ENCODE data around the gene BMP8A. TPM values are rescaled to one million over a fixed set of nuclear protein-coding genes. Genes with fewer than 3 reads are reported as not detected.
"Not testable (repeated sequence)": the region's sequence is repeated elsewhere in the genome, so short reads cannot be mapped to it uniquely, and the experiment has no call there.

Gene BMP8A
- total RNA-seq, 2 experiments from 2014 or later, result not detected

DNA sequence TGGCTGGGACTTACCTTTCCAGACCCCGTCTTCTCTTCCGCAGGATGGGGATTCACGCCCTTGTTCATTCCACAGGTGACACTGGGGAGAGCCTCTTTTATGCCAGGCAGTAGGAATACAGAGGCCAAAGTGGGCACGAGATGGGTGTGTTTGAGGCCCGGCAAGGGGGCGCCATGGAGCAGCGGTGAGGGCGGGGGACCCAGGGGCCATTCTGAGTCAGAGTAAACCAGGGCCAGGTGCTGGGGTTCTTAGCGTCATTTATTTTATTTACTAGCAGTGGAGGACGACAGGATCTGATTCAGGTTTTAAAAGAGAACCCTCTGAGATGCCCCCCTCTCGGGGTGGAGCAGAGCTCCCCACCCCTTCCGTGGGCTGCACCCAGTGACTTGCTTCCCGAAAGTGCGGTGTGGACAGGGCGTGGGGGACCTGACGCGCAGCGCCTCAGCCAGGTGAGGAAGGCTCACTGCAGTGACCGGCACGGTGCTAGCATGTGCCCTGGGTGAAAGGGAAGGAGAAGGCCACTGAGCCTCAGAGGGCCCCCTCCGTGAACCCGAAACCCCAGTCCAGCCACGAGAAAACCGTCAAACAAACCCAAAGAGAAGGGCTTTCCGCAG lies 20.9 kb downstream of the BMP8A start:
- H3K4me3 Mint-ChIP-seq; intact Hi-C loops (cut with micrococcal nuclease); H3K9me3 Mint-ChIP-seq; H3K27me3 Mint-ChIP-seq (ENCODE audit: low read depth); H3K27ac Mint-ChIP-seq; DNase-seq; H3K4me1 Mint-ChIP-seq (ENCODE audit: low read depth); H3K36me3 Mint-ChIP-seq (ENCODE audit: low read depth); CTCF ChIA-PET: not testable (repeated sequence)

DNA sequence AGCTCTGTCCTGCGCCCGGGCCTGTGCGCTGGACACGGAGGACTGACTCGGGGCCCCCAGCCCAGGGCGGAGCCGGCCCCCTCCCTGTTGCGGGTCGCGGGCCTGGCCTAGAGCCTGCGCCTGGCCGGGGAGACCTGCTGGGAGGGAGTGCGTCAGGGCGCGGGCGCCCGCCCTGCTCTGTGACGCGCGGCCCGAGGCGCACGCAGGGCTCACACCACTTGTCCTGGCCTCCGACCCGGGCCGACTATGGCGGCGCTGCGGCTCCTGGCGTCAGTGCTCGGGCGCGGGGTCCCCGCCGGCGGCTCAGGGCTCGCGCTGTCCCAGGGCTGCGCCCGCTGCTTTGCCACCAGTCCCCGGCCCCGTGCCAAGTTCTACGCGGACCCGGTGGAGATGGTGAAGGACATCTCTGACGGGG lies 23.3 kb downstream of the BMP8A start:
- H3K9me3 Mint-ChIP-seq; CTCF ChIA-PET; H3K36me3 Mint-ChIP-seq (ENCODE audit: low read depth); H3K27ac Mint-ChIP-seq; intact Hi-C loops (cut with micrococcal nuclease); H3K27me3 Mint-ChIP-seq (ENCODE audit: low read depth); DNase-seq; H3K4me3 Mint-ChIP-seq; H3K4me1 Mint-ChIP-seq (ENCODE audit: low read depth): not testable (repeated sequence)

DNA sequence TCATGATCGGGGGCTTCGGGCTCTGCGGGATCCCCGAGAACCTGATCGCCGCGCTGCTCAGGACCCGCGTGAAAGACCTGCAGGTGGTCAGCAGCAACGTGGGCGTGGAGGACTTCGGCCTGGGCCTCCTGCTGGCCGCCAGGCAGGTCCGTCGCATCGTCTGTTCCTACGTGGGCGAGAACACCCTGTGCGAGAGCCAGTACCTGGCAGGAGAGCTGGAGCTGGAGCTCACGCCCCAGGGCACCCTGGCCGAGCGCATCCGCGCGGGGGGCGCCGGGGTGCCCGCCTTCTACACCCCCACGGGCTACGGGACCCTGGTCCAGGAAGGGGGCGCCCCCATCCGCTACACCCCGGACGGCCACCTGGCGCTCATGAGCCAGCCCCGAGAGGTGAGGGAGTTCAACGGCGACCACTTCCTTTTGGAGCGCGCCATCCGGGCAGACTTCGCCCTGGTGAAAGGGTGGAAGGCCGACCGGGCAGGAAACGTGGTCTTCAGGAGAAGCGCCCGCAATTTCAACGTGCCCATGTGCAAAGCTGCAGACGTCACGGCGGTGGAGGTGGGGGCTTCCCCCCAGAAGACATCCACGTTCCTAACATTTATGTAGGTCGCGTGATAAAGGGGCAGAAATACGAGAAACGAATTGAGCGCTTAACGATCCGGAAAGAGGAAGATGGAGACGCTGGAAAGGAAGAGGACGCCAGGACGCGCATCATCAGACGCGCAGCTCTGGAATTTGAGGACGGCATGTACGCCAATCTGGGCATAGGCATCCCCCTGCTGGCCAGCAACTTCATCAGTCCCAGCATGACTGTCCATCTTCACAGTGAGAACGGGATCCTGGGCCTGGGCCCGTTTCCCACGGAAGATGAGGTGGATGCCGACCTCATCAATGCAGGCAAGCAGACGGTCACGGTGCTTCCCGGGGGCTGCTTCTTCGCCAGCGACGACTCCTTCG lies 24.0 kb downstream of the BMP8A start:
- H3K4me3 Mint-ChIP-seq, result peak overlapping the region; percentile 72
- H3K9me3 Mint-ChIP-seq; intact Hi-C loops (cut with micrococcal nuclease); H3K27ac Mint-ChIP-seq; CTCF ChIA-PET; H3K27me3 Mint-ChIP-seq (ENCODE audit: low read depth); H3K36me3 Mint-ChIP-seq (ENCODE audit: low read depth); H3K4me1 Mint-ChIP-seq (ENCODE audit: low read depth): not testable (repeated sequence)
- peak; percentile 51 for DNase-seq

DNA sequence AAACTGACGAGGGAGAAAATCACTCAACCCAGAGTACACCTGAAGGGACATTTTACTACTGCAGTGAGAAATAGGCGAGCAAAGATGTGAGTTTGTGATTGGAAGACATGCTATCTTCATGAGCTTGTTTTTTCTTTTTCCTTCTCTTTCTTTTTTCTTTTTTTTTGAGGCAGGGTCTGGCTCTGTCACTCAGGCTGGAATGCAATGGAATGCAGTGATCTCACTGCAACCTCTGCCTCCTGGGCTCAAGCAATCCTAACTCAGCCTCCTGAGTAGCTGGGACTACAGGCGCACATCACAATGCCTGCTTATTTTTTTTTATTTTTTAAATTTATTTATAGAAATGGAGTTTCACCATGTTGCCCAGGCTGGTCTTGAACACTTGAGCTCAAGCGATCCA lies 25.4 kb downstream of the BMP8A start:
- DNase-seq; H3K9me3 Mint-ChIP-seq; H3K4me1 Mint-ChIP-seq (ENCODE audit: low read depth); H3K4me3 Mint-ChIP-seq; H3K27ac Mint-ChIP-seq; H3K27me3 Mint-ChIP-seq (ENCODE audit: low read depth); H3K36me3 Mint-ChIP-seq (ENCODE audit: low read depth); intact Hi-C loops (cut with micrococcal nuclease): not testable (repeated sequence)
- CTCF ChIA-PET, result interaction anchor here (0.6 kb wide), 2 partner anchors 56 to 424 kb away, joined by 3 read pairs; no protein-coding TSS in a partner anchor

DNA sequence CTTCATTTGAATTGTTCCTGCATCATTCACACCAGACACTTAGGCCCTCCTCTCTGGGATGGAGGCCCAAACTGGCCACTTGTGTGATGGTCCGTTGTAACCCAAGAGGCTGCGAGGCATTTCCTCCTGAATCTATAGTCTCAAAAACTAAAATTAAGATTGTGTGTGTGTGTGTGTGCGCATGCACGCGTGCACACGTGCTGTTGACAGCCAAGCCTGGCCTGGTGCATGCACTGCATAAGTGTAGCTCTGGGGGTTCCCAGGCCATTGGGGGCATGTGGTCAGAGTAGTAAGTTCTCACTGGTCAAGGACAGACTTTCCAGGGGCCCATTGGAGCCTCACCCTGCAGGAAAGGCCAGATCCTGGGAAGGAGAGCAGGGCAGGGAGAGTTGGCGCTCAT lies 26.5 kb downstream of the BMP8A start:
- H3K9me3 Mint-ChIP-seq; CTCF ChIA-PET; H3K4me1 Mint-ChIP-seq (ENCODE audit: low read depth); H3K27ac Mint-ChIP-seq; intact Hi-C loops (cut with micrococcal nuclease); H3K36me3 Mint-ChIP-seq (ENCODE audit: low read depth); H3K27me3 Mint-ChIP-seq (ENCODE audit: low read depth); H3K4me3 Mint-ChIP-seq; DNase-seq: not testable (repeated sequence)

DNA sequence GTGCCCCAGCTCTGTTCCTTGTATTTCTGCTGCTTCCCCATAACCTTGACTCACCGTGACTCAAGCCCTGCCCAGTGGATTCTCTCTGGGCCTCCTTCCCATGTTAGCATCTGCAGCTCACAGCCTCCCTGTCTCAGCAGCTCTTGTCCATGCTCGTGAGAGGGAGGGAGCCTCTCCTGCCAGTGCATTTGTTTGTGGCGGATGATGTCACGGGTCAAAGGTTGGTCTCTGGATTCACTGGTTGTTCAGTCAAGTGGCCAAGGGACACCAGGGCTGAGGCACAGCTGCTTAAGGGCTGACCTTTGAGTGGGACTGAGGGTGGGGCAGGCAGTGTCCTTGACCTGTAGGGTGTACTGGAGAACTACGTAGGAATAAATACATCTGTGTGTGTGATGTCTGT lies 27.9 kb downstream of the BMP8A start:
- H3K4me3 Mint-ChIP-seq; H3K27me3 Mint-ChIP-seq (ENCODE audit: low read depth); intact Hi-C loops (cut with micrococcal nuclease); H3K27ac Mint-ChIP-seq; DNase-seq; CTCF ChIA-PET; H3K9me3 Mint-ChIP-seq; H3K4me1 Mint-ChIP-seq (ENCODE audit: low read depth); H3K36me3 Mint-ChIP-seq (ENCODE audit: low read depth): not testable (repeated sequence)

DNA sequence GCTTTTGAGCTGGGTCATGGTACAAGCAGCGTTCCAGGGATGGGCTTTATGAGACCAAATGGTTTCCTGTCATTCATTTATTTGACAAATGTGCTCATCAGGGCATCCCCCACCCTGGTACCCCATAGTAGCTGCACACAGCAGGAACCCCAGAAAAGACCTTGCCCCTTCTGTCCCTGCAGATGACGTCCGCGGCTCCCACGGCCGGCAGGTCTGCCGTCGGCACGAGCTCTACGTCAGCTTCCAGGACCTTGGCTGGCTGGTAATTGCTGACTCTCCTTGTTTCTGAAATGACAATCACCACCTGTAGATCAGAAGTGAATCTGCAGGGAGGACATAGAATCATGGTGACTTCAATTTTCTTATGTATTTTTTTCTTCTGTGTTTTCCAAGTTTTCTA lies 30.8 kb downstream of the BMP8A start:
- intact Hi-C loops (cut with micrococcal nuclease); H3K4me3 Mint-ChIP-seq; H3K27ac Mint-ChIP-seq; DNase-seq; H3K4me1 Mint-ChIP-seq (ENCODE audit: low read depth); H3K36me3 Mint-ChIP-seq (ENCODE audit: low read depth); CTCF ChIA-PET; H3K27me3 Mint-ChIP-seq (ENCODE audit: low read depth); H3K9me3 Mint-ChIP-seq: not testable (repeated sequence)

DNA sequence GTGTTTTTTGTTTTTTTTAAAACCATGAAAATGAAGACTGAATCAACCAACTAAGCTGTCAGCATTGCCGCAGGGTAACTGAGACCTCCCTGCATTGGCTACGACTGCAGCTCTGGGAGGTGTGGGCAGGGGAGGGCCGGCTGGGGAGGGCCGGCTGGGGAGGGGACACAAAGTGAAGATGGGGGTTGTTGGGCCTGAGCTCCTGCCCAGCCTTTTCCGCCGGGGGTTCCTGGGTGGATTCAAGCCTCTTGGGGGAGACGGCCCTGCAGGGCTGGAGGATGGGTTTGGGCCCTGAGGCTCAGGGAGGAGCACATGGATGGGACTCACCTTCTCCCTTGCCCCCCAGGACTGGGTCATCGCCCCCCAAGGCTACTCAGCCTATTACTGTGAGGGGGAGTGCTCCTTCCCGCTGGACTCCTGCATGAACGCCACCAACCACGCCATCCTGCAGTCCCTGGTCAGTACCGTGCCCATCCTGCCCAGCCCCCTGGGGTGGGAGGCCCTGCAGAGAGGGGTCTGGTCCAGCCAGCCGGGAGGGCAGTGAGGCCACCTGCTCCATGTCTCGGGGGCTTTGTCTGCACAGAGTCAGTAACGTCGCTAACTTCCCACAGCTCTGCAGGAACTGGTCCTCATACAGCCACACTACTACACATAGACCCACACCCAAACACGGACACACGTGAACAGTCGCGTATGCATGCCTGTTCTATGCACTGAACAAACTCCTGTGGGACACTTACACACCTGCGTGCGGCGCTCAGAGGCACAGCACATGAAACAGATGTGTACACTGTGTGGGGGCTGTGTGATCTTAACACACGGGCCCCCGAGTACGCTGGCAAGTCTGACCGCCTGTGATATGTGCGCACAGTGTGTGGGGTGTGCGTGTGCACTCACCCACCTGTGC lies 31.5 kb downstream of the BMP8A start:
- Mint-ChIP-seq H3K36me3 (ENCODE audit: low read depth) (peaks cover 5% of the 10 kb centered on the region), H3K27me3 (ENCODE audit: low read depth) (no peaks in the 10 kb centered on the region), H3K4me3 (no peak overlapping the region), H3K27ac (no peak overlapping the region), H3K4me1 (ENCODE audit: low read depth) (peaks cover 2% of the 10 kb centered on the region), H3K9me3 (no peaks in the 10 kb centered on the region)
- intact Hi-C loops (cut with micrococcal nuclease), result no loop called here
- CTCF ChIA-PET, result no interaction called here
- no peak for DNase-seq

DNA sequence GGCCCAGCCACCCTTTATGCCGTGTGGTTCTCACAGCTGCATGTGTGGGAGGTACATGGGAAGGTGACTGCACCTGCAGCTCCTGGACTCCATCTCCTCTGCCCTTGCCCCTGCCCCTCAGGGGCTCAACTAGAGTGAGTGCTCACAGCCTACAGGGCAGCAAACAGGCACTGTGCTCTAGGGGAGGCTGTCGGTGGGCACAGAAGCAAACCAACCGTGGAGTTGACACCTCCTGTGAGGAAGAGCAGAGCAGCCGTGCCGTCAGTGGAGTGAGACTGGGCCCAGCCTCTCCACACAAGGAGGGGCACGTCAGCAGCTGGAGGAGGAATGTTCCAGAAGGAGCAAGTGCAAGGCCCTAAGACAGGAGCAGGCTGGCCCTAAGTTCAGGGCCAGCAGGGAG lies 32.7 kb downstream of the BMP8A start:
- Mint-ChIP-seq H3K27ac (no peak overlapping the region), H3K27me3 (ENCODE audit: low read depth) (no peaks in the 10 kb centered on the region), H3K9me3 (no peaks in the 10 kb centered on the region), H3K4me1 (ENCODE audit: low read depth) (peaks cover 2% of the 10 kb centered on the region), H3K36me3 (ENCODE audit: low read depth) (peaks cover 7% of the 10 kb centered on the region), H3K4me3 (no peak overlapping the region)
- CTCF ChIA-PET, result no interaction called here
- no peak for DNase-seq
- intact Hi-C loops (cut with micrococcal nuclease), result no loop called here

DNA sequence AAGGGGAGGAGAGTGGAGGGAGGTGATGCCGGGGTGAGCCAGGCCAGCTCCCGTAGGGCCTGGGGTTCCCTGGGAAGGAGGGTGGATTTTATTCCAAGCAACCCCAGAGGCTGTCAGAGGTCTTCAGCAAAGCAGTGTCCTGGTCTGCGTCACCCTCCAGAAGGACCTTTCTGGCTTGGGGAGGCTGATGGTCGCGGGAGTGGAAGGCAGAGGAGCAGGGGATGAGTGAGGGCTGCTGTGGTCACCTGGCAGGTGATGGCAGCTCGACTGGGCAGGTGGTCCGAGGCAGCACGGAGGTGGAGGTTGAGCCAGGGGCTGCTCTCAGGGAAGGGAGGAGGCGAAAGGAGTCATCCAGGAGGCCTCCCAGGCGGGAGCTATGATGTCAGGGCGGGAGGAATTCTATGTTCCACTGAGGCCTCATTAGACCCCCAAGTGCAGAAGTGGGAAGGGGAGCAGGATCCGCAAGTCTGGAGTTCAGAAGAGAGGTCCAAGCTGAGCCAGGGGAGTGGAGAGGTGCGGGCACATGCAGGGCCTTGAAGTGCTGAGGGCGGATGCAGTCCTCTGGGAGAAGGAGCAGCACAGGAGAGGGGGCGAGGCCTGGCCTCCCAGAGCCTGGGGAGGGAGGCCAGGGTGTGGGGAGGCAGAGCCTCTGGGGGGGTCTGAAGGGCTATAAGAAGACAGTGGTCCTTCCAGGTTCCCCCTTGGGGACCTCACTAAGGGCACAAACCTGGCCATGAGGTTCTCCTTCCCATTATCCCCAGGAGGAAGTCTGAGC lies 33.3 kb downstream of the BMP8A start:
- Mint-ChIP-seq H3K27ac (no peak overlapping the region), H3K4me3 (no peak overlapping the region), H3K27me3 (ENCODE audit: low read depth) (no peaks in the 10 kb centered on the region), H3K4me1 (ENCODE audit: low read depth) (peaks cover 2% of the 10 kb centered on the region), H3K9me3 (no peaks in the 10 kb centered on the region), H3K36me3 (ENCODE audit: low read depth) (peaks cover 7% of the 10 kb centered on the region)
- CTCF ChIA-PET, result no interaction called here
- intact Hi-C loops (cut with micrococcal nuclease), result no loop called here
- DNase-seq, result no peak

DNA sequence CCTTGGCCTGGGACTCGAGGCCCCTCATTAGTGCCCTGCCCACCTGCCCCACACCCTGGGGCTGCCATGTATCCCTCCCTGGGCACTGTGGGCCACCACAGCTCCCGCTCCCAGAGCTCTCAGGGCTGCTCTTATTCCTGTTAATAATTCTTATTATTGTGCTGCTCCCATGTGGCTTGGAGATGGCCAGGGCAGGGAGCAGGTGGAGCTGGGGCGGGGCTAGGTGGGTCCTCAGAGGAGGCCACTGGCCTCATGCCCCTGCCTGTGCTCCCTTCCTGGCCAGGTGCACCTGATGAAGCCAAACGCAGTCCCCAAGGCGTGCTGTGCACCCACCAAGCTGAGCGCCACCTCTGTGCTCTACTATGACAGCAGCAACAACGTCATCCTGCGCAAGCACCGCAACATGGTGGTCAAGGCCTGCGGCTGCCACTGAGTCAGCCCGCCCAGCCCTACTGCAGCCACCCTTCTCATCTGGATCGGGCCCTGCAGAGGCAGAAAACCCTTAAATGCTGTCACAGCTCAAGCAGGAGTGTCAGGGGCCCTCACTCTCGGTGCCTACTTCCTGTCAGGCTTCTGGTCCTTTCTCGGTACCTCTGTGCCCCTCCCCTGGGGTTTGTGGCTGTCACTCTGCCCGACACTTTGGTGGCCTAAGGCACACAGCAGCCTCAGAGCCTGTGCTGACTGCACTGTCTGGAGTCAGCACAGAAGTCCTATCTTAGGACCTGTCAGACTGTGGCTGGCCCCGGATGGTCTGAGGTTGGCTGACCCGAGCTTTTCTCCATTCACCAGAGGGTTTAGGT lies 34.1 kb downstream of the BMP8A start:
- CTCF ChIA-PET, result no interaction called here
- H3K36me3 Mint-ChIP-seq (ENCODE audit: low read depth), result peaks cover 7% of the 10 kb centered on the region
- no peaks in the 10 kb centered on the region for H3K9me3 Mint-ChIP-seq
- peak; percentile 36 for DNase-seq
- H3K4me3 Mint-ChIP-seq, result no peak overlapping the region
- no peaks in the 10 kb centered on the region for H3K27me3 Mint-ChIP-seq (ENCODE audit: low read depth)
- H3K27ac Mint-ChIP-seq, result no peak overlapping the region
- H3K4me1 Mint-ChIP-seq (ENCODE audit: low read depth), result peaks cover 2% of the 10 kb centered on the region
- intact Hi-C loops (cut with micrococcal nuclease), result no loop called here

All from activated naive CD4-positive, alpha-beta T cell treated with anti-CD3 and anti-CD28 coated beads for 36 hours (primary cell).